ENCODE results near the gene MTMR11. TPM values are rescaled to one million over a fixed set of nuclear protein-coding genes. Genes with fewer than 3 reads are reported as not detected.

MTMR11 gene
- total RNA-seq, 2 donors from 2014 or later = 4.7 to 6.6 TPM

GRCh38 chr1:149978547-149979023 lies 41.9 kb upstream of the MTMR11 start:
- Histone ChIP-seq H3K4me1 (ENCODE audit: control insufficient read depth, insufficient read depth, low read length) (no peaks in the 10 kb centered on the region), H3K36me3 (ENCODE audit: control insufficient read depth, insufficient read depth, low read length) (peaks cover 29% of the 10 kb centered on the region), H3K27me3 (ENCODE audit: control insufficient read depth, insufficient read depth, low read length, poor library complexity, severe bottlenecking) (no peaks in the 10 kb centered on the region), H3K27ac (ENCODE audit: low read depth, low read length) (no peak overlapping the region), H3K9me3 (ENCODE audit: control insufficient read depth, low read length) (no peaks in the 10 kb centered on the region), H3K9ac (ENCODE audit: extremely low read depth, low read length, poor library complexity, severe bottlenecking) (no peak overlapping the region), H3K4me3 (ENCODE audit: low read length) (no peak overlapping the region)
- Mint-ChIP-seq H3K9me3 (no peaks in the 10 kb centered on the region), H3K4me3 (no peak overlapping the region), H3K27me3 (ENCODE audit: insufficient read depth) (no peaks in the 10 kb centered on the region), H3K27ac (no peak overlapping the region), H3K36me3 (ENCODE audit: low read depth) (peaks cover 40% of the 10 kb centered on the region), H3K4me1 (peaks cover 7% of the 10 kb centered on the region)
- no peak for TF ChIP-seq CTCF (conservative IDR thresholded peaks at IDR 0.05)
- WGBS, 2 experiments (ENCODE audit: insufficient coverage in 1 of 2, insufficient read length in 1 of 2) = 76 to 90% methylated on average over 1 of the region's 1 CpG
- no peak for DNase-seq

- DNase-seq = no peak
- no peaks in the 10 kb centered on the region for H3K9me3 Mint-ChIP-seq
- Histone ChIP-seq H3K9ac (ENCODE audit: extremely low read depth, low read length, poor library complexity, severe bottlenecking) (no peak overlapping the region), H3K9me3 (ENCODE audit: control insufficient read depth, low read length) (no peaks in the 10 kb centered on the region), H3K27ac (ENCODE audit: low read depth, low read length) (no peak overlapping the region), H3K4me1 (ENCODE audit: control insufficient read depth, insufficient read depth, low read length) (no peaks in the 10 kb centered on the region), H3K36me3 (ENCODE audit: control insufficient read depth, insufficient read depth, low read length) (peaks cover 42% of the 10 kb centered on the region), H3K4me3 (ENCODE audit: low read length) (no peak overlapping the region), H3K27me3 (ENCODE audit: control insufficient read depth, insufficient read depth, low read length, poor library complexity, severe bottlenecking) (no peaks in the 10 kb centered on the region)
- TF ChIP-seq CTCF (conservative IDR thresholded peaks at IDR 0.05) = no peak
- WGBS, 2 experiments (ENCODE audit: insufficient coverage in 1 of 2, insufficient read length in 1 of 2) = 97 to 100% methylated on average over 3 of the region's 3 CpGs
- H3K27me3 Mint-ChIP-seq (ENCODE audit: insufficient read depth) = no peaks in the 10 kb centered on the region
- H3K4me3 Mint-ChIP-seq = no peak overlapping the region
- peaks cover 5% of the 10 kb centered on the region for H3K4me1 Mint-ChIP-seq
- peaks cover 49% of the 10 kb centered on the region for H3K36me3 Mint-ChIP-seq (ENCODE audit: low read depth)
- no peak overlapping the region for H3K27ac Mint-ChIP-seq
These were observed 40.7 kb upstream of the MTMR11 start for GRCh38 chr1:149977345-149977744.

- Mint-ChIP-seq H3K27me3 (ENCODE audit: insufficient read depth) (no peaks in the 10 kb centered on the region), H3K9me3 (no peaks in the 10 kb centered on the region), H3K36me3 (ENCODE audit: low read depth) (peaks cover 59% of the 10 kb centered on the region), H3K27ac (no peak overlapping the region), H3K4me1 (no peaks in the 10 kb centered on the region), H3K4me3 (no peak overlapping the region)
- TF ChIP-seq CTCF (conservative IDR thresholded peaks at IDR 0.05) = no peak
- Histone ChIP-seq H3K9ac (ENCODE audit: extremely low read depth, low read length, poor library complexity, severe bottlenecking) (no peak overlapping the region), H3K36me3 (ENCODE audit: control insufficient read depth, insufficient read depth, low read length) (peaks cover 82% of the 10 kb centered on the region), H3K4me3 (ENCODE audit: low read length) (no peak overlapping the region), H3K9me3 (ENCODE audit: control insufficient read depth, low read length) (no peaks in the 10 kb centered on the region), H3K27me3 (ENCODE audit: control insufficient read depth, insufficient read depth, low read length, poor library complexity, severe bottlenecking) (no peaks in the 10 kb centered on the region), H3K4me1 (ENCODE audit: control insufficient read depth, insufficient read depth, low read length) (no peaks in the 10 kb centered on the region), H3K27ac (ENCODE audit: low read depth, low read length) (no peak overlapping the region)
- WGBS, 2 experiments (ENCODE audit: insufficient coverage in 1 of 2, insufficient read length in 1 of 2) = 87 to 100% methylated on average over 2 of the region's 2 CpGs
- no peak for DNase-seq
These were observed 35.9 kb upstream of the MTMR11 start for GRCh38 chr1:149972547-149972946.
